Lower leg skin (tissue), 4 donors: Measurements from ENCODE around the gene LYZ. TPM values are rescaled to one million over a fixed set of nuclear protein-coding genes. Genes with fewer than 3 reads are reported as not detected.
"Not testable (repeated sequence)": the region's sequence is repeated elsewhere in the genome, so short reads cannot be mapped to it uniquely, and the experiment has no call there.

Experiments
- DNase-seq, 2 donors: peaks; one replicate each; pipeline ENCODE4 v3.0.0-alpha.2; 2019; ENCODE audit warnings: low spot score in 2 of 2
- H3K4me3 ChIP-seq: fragments of 200-600 bp; sonication (generic); 2 replicates; pipeline ENCODE4 v1.5.1; 2017; ENCODE audit warnings: mild to moderate bottlenecking, low read depth; ENCODE audit not compliant: poor library complexity, severe bottlenecking
- POLR2A ChIP-seq, 2 donors: fragments of 450-650 bp; IDR thresholded peaks; one replicate each; pipeline ENCODE4 v1.6.1; 2016 to 2017; ENCODE audit warnings: antibody characterized with exemption in 2 of 2, mild to moderate bottlenecking in 1 of 2, moderate library complexity in 1 of 2
- WGBS, 2 donors: methylation state at CpG; one replicate each; pipeline ENCODE4 v1.1.5; 2018; 5-methylcytosine and 5-hydroxymethylcytosine counted together
- intact Hi-C: fragments of 100-400 bp; cut with DNase I; formaldehyde crosslinking; loops from one replicate; pipeline ENCODE4 v1.15.0; 2023; ENCODE audit warnings: low total_unique reads
- total RNA-seq, 4 donors: library from RNA; depleted of rRNA; stranded (reverse); fragments of >200 nt; gene quantifications; one replicate each; pipeline ENCODE4 v1.1.0, GENCODE V29; 2016
- TF ChIP-seq, protein P1 (sequence below), 3 donors: fragments of 450-650 bp; IDR thresholded peaks; one replicate each; pipeline ENCODE4 v1.5.1; 2016; ENCODE audit warnings: antibody characterized with exemption in 3 of 3, mild to moderate bottlenecking in 3 of 3, moderate library complexity in 2 of 3

The LYZ gene
- total RNA-seq, result 10 to 100 TPM in 3 of 4 donors, 1 to 10 TPM in 1; 6.8 to 27.8 (median 18.8) TPM

DNA sequence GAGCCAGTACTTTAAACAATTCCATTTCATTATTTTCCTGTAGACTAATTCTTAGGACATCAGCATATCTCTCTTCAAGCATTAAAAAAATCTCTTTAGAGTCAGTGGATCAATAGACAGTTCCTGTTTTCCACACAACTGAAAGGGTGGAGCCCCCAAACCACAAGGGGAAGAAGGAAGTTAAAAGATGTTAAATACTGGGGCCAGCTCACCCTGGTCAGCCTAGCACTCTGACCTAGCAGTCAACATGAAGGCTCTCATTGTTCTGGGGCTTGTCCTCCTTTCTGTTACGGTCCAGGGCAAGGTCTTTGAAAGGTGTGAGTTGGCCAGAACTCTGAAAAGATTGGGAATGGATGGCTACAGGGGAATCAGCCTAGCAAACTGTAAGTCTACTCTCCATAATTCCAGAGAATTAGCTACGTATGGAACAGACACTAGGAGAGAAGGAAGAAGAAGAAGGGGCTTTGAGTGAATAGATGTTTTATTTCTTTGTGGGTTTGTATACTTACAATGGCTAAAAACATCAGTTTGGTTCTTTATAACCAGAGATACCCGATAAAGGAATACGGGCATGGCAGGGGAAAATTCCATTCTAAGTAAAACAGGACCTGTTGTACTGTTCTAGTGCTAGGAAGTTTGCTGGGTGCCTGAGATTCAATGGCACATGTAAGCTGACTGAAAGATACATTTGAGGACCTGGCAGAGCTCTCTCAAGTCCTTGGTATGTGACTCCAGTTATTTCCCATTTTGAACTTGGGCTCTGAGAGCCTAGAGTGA is at the start of gene LYZ:
LYZ (plus strand) TSS at position 220 of the 777 bp plus-strand sequence; CDS start at position 248, 28 bp downstream.
- WGBS, 2 donors, result 78 to 79% methylated on average over 4 of the region's 4 CpGs
- peak within 1 kb of the TSS; percentile 1 for H3K4me3 ChIP-seq

DNA sequence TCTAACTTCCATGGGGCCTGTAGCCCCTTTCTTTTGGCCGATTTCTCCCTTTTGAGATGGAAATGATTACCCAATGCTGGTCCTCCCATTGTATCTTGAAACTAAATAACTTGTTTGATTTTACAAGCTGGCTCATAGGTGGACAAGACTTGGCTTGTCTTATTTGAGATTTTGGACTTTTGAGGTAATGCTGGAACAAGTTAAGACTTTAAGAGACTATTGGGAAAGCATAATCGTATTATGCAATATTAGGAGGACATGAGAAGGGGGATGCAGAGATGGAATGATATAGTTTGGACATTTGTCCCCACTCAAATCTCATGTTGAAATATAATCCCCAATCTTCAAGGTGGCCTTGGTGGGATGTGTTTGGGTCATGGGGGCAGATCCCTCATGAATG is 49.2 kb upstream of the LYZ start:
- no peak for DNase-seq
- H3K4me3 ChIP-seq, result no peak overlapping the region
- WGBS, 2 donors, result 78 to 89% methylated on average over 2 of the region's 2 CpGs
- intact Hi-C loops, result no loop called here
- no peak for TF ChIP-seq POLR2A (IDR thresholded peaks at IDR 0.05)

More for the DNA sequence above, at the start of gene LYZ:
- DNase-seq, result peak in 1 of 2 donors; percentile 40
- intact Hi-C loops, result no loop called here
- no peak for TF ChIP-seq POLR2A (IDR thresholded peaks at IDR 0.05)
- TF ChIP-seq, protein P1, sequence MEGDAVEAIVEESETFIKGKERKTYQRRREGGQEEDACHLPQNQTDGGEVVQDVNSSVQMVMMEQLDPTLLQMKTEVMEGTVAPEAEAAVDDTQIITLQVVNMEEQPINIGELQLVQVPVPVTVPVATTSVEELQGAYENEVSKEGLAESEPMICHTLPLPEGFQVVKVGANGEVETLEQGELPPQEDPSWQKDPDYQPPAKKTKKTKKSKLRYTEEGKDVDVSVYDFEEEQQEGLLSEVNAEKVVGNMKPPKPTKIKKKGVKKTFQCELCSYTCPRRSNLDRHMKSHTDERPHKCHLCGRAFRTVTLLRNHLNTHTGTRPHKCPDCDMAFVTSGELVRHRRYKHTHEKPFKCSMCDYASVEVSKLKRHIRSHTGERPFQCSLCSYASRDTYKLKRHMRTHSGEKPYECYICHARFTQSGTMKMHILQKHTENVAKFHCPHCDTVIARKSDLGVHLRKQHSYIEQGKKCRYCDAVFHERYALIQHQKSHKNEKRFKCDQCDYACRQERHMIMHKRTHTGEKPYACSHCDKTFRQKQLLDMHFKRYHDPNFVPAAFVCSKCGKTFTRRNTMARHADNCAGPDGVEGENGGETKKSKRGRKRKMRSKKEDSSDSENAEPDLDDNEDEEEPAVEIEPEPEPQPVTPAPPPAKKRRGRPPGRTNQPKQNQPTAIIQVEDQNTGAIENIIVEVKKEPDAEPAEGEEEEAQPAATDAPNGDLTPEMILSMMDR (IDR thresholded peaks at IDR 0.05), result no peak

DNA sequence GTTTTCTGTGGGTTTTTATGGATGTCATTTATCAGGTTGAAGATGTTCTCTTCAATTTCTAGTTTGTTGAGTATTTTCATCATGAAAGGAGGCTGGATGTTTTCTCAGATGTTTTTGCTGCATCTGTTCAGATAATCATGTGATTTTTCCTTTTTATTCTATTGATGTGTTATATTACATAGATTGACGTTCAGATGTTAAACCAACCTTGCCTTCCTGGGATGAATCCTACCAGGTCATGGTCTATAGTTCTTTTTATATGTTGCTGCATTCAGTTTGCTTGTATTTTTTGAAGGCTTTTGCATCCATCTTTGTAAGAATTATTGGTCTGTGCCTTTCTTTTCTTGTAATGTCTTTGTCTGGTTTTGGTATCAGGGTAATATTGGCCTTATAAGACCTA is 43.9 kb upstream of the LYZ start:
- no peak overlapping the region for H3K4me3 ChIP-seq
- intact Hi-C loops, result no loop called here
- no peak for TF ChIP-seq POLR2A (IDR thresholded peaks at IDR 0.05)
- TF ChIP-seq, protein P1 (IDR thresholded peaks at IDR 0.05), result no peak
- DNase-seq, result no peak
- WGBS, 2 donors, result 89 to 91% methylated on average over 1 of the region's 1 CpG

DNA sequence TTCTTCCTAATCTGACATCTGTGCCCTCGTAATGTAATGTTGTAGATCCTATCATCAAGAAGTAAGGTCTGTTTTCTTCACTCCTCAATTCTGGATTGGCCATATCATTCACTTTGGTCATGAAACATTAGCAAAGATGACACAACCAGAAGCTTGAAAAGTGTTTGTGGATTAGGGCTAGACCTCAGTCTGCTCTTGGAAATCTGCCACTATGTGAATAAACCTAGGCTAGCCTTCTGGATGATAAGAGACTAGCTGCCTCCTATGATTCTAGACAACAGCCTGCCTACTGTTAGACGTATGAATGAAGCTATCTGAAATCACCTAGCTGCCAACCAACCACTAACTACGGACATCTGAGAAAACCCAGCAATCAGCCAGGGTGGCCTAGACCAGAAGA is 38.7 kb upstream of the LYZ start:
- WGBS, 2 donors, result 84 to 87% methylated on average over 3 of the region's 3 CpGs
- DNase-seq, result no peak
- intact Hi-C loops, result no loop called here
- no peak overlapping the region for H3K4me3 ChIP-seq
- TF ChIP-seq, protein P1 (IDR thresholded peaks at IDR 0.05), result no peak

DNA sequence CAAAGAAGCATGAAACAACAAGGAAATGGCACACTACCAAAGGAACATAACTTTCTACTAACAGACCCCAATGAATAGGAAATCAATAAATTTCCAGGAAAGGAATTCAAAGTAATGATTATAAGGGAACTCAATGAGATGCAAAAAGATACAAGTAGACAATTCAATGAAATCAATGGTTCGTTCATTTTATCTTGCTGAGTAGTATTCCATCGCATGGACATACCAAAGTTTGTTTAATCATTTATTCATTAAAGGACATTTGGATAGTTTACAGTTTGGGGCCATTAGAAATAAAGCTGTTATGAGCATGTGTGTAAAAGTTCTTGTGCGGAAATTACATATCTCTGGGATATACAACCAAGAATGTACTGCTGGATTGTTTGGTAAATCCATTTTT is 35.0 kb upstream of the LYZ start:
- WGBS, 2 donors, result 70 to 96% methylated on average over 3 of the region's 3 CpGs
- DNase-seq, result no peak
- intact Hi-C loops, result no loop called here
- no peak overlapping the region for H3K4me3 ChIP-seq
- TF ChIP-seq POLR2A (IDR thresholded peaks at IDR 0.05), result no peak
- TF ChIP-seq, protein P1 (IDR thresholded peaks at IDR 0.05), result no peak

DNA sequence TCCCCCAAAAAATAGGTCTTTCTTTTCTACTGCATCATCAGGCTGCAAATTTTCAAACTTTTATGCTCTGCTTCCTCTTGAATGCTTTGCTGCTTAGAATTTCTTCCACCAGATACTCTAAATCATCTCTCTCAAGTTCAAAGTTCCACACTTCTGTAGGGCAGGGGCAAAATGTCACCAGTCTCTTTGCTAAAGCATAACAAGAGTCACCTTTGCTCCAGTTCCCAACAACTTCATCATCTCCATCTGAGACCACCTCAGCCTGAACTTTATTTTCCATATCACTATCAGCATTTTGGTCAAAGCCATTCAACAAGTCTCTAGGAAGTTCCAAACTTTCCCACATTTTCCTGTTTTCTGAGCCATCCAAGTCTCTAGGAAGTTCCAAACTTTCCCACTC is 31.4 kb upstream of the LYZ start:
- H3K4me3 ChIP-seq, DNase-seq, intact Hi-C loops: not testable (repeated sequence)

DNA sequence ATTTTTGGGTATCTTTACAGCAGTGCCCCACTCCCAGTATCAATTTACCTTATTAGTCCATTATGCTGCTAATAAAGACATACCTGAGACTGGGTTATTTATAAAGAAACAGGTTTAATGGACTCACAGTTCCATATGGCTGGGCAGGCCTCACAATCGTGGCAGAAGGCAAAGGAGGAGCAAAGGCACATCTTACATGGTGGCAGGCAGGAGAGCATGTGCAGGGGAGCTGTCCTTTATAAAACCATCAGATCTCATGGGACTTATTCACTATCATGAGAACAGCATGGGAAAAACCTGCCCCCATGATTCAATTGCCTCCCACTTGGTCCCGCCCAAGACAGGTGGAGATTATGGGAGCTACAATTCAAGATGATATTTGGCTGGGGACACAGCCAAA is 30.9 kb upstream of the LYZ start:
- DNase-seq, H3K4me3 ChIP-seq, intact Hi-C loops: not testable (repeated sequence)
- WGBS, 2 donors, result 75 to 85% methylated on average over 2 of the region's 2 CpGs
